Pulmonary artery endothelial cell (primary cell): Measurements from ENCODE around the gene SUSD1. TPM values are rescaled to one million over a fixed set of nuclear protein-coding genes. Genes with fewer than 3 reads are reported as not detected.
A peak's percentile ranks its signal among the peaks of the same experiment; 100 is the strongest.

Experiments
- DNase-seq: peaks from one replicate; pipeline ENCODE4 v3.0.0-alpha.2; 2011; ENCODE audit warnings: low read depth, low spot score
- total RNA-seq: library from RNA; depleted of rRNA; stranded (reverse); fragments of >200 nt; gene quantifications from 2 replicates; pipeline ENCODE4 v1.2.3, GENCODE V29; 2014

SUSD1 gene
- total RNA-seq, 1 donor from 2014 or later, result 29.5 TPM

DNA sequence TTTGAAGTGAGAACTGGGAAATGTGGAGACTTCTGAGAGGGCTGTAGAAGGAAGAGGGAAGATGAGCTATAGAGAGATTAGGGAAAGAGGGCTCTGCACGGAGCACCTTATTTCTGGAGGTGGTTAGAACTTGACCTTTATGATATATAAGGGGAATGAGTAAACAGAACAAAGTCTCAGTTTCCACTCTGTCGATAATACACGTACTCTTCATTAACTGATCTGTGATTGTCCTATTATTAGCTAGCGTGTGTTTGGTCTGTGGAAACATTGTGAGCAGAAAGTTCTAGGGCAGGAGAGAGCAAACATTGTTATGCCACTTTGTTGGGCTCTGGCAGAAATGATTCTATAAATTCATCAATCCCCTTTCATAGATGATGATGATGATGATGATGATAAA, 159.9 kb downstream of the SUSD1 start:
- no peak for DNase-seq

DNA sequence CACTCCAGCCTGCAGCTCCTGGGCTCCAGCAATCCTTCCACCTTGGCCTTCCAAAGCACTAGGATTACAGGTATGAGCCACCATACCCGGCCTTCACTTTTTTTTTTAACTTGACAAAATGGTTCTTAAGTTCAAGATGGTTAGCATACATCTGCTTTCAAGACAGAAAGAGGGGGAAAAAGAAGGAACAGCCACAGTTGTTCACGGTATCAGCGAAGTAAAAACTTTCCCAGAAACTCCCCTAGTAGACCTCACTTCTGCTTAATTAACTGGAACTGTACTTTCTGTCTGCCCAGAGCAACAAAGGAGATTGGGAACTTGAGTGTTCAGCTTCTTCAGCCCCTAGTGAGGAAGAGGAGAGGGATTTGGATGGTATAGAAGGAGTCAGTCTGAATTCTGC, 161.8 kb downstream of the SUSD1 start:
- no peak for DNase-seq

DNA sequence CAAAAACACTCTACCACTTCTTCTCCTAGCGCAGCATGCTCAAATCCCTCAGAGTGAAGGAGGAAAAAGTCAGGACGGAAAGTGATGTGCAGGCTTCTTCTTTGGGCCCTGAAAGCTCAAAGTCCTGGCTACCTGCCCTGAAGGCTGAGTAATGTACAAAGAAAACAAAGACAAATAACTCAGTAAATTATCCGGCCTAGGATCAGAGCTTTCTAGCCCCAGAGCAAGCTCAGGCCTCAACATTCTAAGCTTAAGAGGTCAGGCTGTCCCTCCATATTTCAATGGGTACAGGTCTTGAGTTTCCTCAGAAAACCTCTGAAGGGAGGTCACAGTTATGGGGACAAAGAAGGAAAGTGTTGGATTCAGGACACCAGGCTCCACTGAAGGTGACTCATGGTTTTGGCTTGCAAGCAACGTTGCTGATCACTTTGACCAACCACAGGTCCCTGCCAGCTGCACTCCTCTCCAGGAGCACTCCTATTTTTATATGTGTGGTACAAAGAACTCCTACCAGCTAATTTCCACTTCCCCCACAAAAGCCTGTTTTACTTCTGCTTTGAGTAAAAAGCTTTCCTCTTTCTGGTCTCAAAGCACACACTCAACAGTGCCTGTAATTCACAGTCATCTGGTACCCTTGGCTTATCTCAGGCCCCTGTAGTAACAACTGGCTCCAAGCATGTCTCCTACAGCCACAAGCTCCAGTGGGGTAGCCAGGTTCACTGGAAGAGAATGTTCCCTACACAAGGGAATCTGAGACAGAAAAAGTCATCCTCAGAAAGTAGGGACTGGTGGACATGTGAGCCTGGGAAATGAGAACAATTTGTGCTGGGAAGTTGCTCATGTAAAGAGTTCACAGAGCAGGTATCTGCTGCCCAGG, 162.8 kb downstream of the SUSD1 start:
- DNase-seq, result peak; percentile 65

GRCh38 chr9:112011051-112011620, 164.0 kb downstream of the SUSD1 start:
- no peak for DNase-seq

DNA sequence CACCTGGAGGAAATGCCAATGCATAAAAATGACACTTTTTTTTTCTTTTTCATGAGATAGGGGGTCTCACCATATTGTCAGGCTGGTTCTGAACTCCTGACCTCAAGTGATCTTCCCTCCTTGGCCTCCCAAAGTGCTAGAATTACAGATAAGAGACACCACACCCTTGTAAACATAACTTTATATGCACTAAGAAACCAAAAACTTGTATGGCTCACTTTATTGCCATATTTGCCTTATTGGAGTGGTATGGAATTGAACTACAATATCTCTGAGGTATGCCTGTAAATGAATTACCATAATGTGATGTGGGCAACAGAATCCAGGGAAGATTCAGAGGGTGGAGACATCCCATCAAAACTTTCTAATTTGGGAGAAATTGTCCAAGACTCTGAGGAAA, 164.6 kb downstream of the SUSD1 start:
- DNase-seq, result no peak

GRCh38 chr9:112009656-112010055, 165.4 kb downstream of the SUSD1 start:
- DNase-seq, result no peak

DNA sequence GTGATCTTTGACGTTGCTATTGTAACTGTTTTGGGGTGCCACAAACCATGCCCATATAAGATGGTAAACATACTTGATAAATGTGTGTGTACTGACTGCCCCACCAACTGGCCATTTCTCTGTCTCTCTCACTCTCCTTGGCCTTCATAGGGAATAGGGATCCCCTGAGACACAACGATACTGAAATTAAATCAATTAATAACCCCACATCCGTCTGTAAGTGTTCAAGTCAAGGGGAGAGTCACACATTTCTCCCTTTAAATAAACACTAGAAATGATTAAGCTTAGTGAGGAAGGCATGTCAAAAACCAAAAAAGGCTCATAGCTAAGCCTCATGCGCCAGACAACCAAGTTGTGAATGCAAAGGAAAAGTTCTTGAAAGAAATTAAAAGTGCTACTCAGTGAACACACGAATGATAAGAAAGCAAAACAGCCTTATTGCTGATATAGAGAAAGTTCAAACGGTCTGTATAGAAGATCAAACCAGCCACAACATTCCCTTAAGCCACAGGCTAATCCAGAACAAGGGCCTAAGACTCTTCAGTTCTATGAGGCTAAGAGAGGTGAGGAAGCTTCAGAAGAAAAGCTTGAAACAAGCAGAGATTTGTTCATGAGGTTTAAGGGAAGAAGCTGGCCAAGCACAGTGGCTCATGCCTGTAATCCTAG, 167.4 kb downstream of the SUSD1 start:
- DNase-seq, result no peak

GRCh38 chr9:112006361-112007020, 168.6 kb downstream of the SUSD1 start:
- no peak for DNase-seq

GRCh38 chr9:112005939-112006338, 169.2 kb downstream of the SUSD1 start:
- no peak for DNase-seq

DNA sequence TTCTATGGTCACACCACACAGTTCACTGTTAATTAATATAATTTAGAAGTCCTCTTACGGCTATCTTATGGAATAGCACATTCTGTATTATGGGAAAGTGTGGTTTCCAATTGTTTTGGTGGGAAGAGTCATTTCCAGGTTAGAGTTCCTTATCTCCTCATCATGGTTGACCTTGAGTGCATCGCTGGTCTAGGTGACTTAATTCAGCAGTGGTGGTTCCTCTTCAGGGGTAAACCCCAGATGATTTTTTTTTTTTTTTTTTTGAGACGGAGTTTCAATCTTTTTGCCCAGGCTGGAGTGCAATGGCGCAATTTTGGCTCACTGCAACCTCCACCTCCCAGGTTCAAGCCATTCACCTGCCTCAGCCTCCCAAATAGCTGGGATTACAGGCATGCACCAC, 171.6 kb downstream of the SUSD1 start:
- DNase-seq, result no peak

DNA sequence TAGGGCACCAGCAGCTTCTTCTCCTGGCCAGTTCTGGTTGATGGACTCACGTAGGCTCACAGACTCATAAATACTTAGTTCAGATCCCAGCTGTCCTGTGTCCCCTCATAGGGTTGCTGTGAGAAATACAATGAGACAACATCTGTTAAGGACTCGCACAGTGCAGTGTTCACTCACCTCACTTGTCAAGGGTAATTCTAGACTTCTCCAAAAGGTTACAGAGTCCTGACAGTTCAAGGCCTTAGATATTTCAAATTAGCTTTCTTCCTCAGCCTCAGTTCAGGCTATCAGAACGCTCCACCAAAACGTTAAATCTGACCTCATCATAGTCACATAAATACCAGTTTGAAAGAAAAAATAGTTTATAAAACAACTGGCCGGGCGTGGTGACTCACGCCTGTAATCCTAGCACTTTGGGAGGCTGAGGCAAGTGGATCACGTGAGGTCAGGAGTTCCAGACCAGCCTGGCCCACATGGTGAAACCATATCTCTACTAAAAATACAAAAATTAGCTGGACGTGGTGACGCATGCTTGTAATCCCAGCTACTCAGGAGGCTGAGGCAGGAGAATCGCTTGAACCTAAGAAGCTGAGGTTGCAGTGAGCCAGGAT, 172.1 kb downstream of the SUSD1 start:
- no peak for DNase-seq

GRCh38 chr9:112002131-112002846, 172.8 kb downstream of the SUSD1 start:
- peak; percentile 46 for DNase-seq

DNA sequence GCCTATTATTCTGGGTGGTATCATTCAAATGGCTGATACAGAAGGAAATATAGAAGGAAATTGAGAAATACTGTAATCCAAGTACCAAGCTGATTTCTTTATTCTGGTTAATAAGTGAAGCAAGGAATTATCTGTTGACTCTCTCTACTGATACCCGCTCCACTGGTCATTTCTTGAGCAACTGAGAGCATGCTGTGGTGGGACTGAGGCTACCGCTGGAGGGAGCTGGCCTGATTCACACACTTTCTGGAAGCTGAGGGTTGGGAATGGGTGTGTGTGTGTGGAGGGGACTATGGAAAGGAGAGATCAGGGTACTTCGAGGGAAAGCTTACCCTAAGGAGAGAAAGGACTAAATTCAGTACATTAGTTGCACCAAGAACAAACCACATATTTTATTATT, 174.4 kb downstream of the SUSD1 start:
- DNase-seq, result no peak

- DNase-seq, result no peak
Observed at GRCh38 chr9:111999319-111999718, 175.8 kb downstream of the SUSD1 start.

GRCh38 chr9:111997831-111998230, 177.3 kb downstream of the SUSD1 start:
- DNase-seq, result no peak

- peak; percentile 46 for DNase-seq
Observed at GRCh38 chr9:111994831-111995458, 180.2 kb downstream of the SUSD1 start.

DNA sequence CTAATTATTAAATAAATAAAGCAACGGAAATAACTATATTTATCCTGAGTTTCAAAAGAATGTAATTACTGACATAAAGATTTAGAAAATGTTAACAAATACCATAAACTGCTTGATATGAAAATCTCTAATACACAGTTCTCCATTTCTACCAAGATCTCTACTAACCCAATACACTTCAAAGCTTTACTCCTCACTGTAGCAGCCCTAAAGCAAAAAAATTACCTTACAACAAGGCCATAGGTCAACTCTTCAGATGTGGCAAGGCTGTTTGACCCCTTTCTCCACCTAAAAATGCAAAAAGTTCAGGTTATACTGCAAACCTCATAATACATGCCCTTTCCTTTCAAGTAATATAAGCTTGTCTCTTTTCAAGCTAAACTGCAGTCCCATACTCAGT, 181.8 kb downstream of the SUSD1 start:
- DNase-seq, result no peak

DNA sequence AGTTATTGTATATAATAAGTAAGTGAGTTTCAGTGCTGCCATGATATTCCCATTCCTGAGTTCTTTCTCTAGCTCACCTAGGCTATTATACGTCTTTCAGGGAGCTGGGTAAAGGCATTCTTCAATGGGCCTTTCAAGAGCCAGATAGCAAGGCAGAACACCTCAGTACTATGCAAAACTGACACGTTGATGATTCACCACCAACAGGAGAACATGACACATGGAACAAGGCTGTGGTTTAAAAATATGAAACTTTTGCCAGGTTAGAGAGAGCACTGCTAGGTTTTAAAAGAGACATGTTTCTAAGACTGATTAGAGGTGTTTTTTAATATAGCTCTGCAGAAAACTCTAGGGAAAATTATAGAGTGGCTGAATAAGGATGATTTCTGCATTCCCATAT, 182.6 kb downstream of the SUSD1 start:
- no peak for DNase-seq

GRCh38 chr9:111991179-111991578, 183.9 kb downstream of the SUSD1 start:
- no peak for DNase-seq
